WTC11 (cell line): ENCODE data around the gene MPI. TPM values are rescaled to one million over a fixed set of nuclear protein-coding genes. Genes with fewer than 3 reads are reported as not detected.

Source experiments
- ATF2 ChIP-seq: sonication (generic); formaldehyde crosslinking; IDR thresholded peaks from 2 replicates; pipeline ENCODE4 v1.8.1; 2022; ENCODE audit warnings: low read depth, missing genetic modification reagents, borderline replicate concordance
- CBFB ChIP-seq: sonication (generic); formaldehyde crosslinking; IDR thresholded peaks from 2 replicates; pipeline ENCODE4 v1.8.1; 2022; ENCODE audit warnings: mild to moderate bottlenecking, low read depth, missing genetic modification reagents
- ERG ChIP-seq: fragments of 250-450 bp; sonication (Bioruptor Pico); IDR thresholded peaks from 2 replicates; pipeline ENCODE4 v1.8.0; 2021; ENCODE audit warnings: mild to moderate bottlenecking
- HMGXB4 ChIP-seq: sonication (generic); formaldehyde crosslinking; IDR thresholded peaks from 2 replicates; pipeline ENCODE4 v1.8.1; 2023; ENCODE audit warnings: mild to moderate bottlenecking, moderate library complexity, missing genetic modification reagents
- MAX ChIP-seq: sonication (generic); formaldehyde crosslinking; IDR thresholded peaks from 2 replicates; pipeline ENCODE4 v1.8.0; 2022; ENCODE audit warnings: mild to moderate bottlenecking, missing genetic modification reagents
- NR1H2 ChIP-seq: sonication (generic); formaldehyde crosslinking; IDR thresholded peaks from 2 replicates; pipeline ENCODE4 v1.9.0; 2021; ENCODE audit warnings: mild to moderate bottlenecking, moderate library complexity, missing genetic modification reagents
- ZNF396 ChIP-seq: fragments of 250-450 bp; sonication (Bioruptor Pico); IDR thresholded peaks from 2 replicates; pipeline ENCODE4 v1.8.0; 2021; ENCODE audit warnings: mild to moderate bottlenecking, moderate library complexity, borderline replicate concordance
- ZNF423 ChIP-seq: fragments of 250-450 bp; sonication (Bioruptor Pico); IDR thresholded peaks from 2 replicates; pipeline ENCODE4 v2.1.2; 2022; ENCODE audit warnings: mild to moderate bottlenecking, moderate library complexity
- ZNF425 ChIP-seq: fragments of 250-450 bp; sonication (Bioruptor Pico); conservative IDR thresholded peaks from 2 replicates; pipeline ENCODE4 v1.9.0; 2021; ENCODE audit warnings: mild to moderate bottlenecking
- ZNF532 ChIP-seq: fragments of 250-450 bp; sonication (Bioruptor Pico); IDR thresholded peaks from 2 replicates; pipeline ENCODE4 v1.9.0; 2021; ENCODE audit warnings: mild to moderate bottlenecking, borderline replicate concordance
- total RNA-seq: library from RNA; stranded (reverse); gene quantifications from 3 replicates; pipeline ENCODE4 v1.2.3, GENCODE V29; 2021
- TF ChIP-seq, protein P1 (sequence below): sonication (generic); formaldehyde crosslinking; IDR thresholded peaks from 2 replicates; pipeline ENCODE4 v1.8.0; 2022; ENCODE audit warnings: mild to moderate bottlenecking, missing genetic modification reagents
- TF ChIP-seq, protein P2 (sequence below): sonication (generic); formaldehyde crosslinking; IDR thresholded peaks from 2 replicates; pipeline ENCODE4 v1.8.1; 2023; ENCODE audit warnings: mild to moderate bottlenecking, missing genetic modification reagents, moderate library complexity
- TF ChIP-seq, protein P3 (sequence below): sonication (generic); formaldehyde crosslinking; IDR thresholded peaks from 2 replicates; pipeline ENCODE4 v1.8.1; 2022; ENCODE audit warnings: missing genetic modification reagents, borderline replicate concordance
- TF ChIP-seq, protein P4 (sequence below): sonication (generic); formaldehyde crosslinking; IDR thresholded peaks from 2 replicates; pipeline ENCODE4 v1.8.0; 2022; ENCODE audit warnings: mild to moderate bottlenecking, missing genetic modification reagents

The MPI gene
- total RNA-seq, 1 experiment from 2014 or later, result 36.3 TPM

DNA sequence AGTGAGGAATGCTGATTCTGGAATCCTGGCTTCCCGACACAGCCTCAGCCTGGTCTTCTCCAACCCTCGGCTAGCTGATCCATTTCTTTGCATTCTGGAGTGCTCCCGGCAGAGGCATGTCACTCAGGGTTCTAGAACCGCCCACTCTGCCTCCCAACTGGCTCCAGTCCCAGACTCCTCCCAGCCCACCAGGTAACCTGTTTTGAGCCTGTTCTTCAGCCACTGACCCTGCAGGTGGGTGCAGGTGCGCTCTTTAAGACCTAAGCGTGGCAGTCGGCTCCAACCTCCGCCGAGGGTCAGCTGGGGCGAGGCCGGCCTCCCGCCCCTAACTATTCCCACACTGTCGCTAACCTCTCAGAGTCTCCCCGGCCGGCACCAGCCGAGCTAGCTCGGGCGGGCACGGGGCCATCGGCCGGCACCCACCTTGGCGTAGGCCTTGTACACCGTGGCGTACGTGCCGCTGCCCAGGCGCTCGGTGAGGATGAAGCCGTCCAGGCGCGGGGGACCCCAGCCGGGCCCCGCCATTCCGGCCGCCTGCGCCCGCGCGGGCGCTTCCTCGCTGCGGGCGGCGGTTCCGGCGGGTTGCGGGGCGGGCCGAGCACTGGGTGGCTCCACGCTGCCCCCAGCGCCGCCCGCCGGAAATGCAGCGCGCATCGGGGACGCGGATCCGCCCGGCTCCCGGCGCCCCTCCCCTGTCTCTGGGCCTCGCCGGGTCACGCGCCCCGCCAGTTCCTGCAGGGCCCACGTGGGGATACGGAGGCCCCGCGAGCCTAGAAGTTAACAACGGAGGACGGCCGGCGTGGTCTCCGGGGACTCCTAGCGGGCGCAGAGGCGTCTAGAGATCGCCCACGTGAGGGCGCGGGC, 47.0 kb upstream of the MPI start, which contains the start of gene ULK3 (continued):
- TF ChIP-seq ZNF425 (no peak), NR1H2 (CRISPR knock-in tag) (no peak), ATF2 (CRISPR knock-in tag) (no peak), ZNF532 (no peak), MAX (CRISPR knock-in tag) (peak; percentile 91), CBFB (0 out of 2 replicates have a peak, but pooled peaks have one; percentile 39), HMGXB4 (CRISPR knock-in tag) (peak; percentile 55; the same call in 1 of the 2 replicates), ZNF423 (0 out of 2 replicates have a peak, but pooled peaks have one; percentile 4), ERG (CRISPR knock-in tag) (no peak), ZNF396 (CRISPR knock-in tag) (no peak)
- TF ChIP-seq, protein P1, sequence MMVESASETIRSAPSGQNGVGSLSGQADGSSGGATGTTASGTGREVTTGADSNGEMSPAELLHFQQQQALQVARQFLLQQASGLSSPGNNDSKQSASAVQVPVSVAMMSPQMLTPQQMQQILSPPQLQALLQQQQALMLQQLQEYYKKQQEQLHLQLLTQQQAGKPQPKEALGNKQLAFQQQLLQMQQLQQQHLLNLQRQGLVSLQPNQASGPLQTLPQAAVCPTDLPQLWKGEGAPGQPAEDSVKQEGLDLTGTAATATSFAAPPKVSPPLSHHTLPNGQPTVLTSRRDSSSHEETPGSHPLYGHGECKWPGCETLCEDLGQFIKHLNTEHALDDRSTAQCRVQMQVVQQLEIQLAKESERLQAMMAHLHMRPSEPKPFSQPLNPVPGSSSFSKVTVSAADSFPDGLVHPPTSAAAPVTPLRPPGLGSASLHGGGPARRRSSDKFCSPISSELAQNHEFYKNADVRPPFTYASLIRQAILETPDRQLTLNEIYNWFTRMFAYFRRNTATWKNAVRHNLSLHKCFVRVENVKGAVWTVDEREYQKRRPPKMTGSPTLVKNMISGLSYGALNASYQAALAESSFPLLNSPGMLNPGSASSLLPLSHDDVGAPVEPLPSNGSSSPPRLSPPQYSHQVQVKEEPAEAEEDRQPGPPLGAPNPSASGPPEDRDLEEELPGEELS (CRISPR knock-in tag), result peak; percentile 19; the same call in 1 of the 2 replicates
- TF ChIP-seq, protein P2, sequence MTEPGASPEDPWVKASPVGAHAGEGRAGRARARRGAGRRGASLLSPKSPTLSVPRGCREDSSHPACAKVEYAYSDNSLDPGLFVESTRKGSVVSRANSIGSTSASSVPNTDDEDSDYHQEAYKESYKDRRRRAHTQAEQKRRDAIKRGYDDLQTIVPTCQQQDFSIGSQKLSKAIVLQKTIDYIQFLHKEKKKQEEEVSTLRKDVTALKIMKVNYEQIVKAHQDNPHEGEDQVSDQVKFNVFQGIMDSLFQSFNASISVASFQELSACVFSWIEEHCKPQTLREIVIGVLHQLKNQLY (CRISPR knock-in tag), result no peak; the same call in 1 of the 2 replicates
- TF ChIP-seq, protein P3, sequence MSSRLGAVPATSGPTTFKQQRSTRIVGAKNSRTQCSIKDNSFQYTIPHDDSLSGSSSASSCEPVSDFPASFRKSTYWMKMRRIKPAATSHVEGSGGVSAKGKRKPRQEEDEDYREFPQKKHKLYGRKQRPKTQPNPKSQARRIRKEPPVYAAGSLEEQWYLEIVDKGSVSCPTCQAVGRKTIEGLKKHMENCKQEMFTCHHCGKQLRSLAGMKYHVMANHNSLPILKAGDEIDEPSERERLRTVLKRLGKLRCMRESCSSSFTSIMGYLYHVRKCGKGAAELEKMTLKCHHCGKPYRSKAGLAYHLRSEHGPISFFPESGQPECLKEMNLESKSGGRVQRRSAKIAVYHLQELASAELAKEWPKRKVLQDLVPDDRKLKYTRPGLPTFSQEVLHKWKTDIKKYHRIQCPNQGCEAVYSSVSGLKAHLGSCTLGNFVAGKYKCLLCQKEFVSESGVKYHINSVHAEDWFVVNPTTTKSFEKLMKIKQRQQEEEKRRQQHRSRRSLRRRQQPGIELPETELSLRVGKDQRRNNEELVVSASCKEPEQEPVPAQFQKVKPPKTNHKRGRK (CRISPR knock-in tag), result no peak
- TF ChIP-seq, protein P4, sequence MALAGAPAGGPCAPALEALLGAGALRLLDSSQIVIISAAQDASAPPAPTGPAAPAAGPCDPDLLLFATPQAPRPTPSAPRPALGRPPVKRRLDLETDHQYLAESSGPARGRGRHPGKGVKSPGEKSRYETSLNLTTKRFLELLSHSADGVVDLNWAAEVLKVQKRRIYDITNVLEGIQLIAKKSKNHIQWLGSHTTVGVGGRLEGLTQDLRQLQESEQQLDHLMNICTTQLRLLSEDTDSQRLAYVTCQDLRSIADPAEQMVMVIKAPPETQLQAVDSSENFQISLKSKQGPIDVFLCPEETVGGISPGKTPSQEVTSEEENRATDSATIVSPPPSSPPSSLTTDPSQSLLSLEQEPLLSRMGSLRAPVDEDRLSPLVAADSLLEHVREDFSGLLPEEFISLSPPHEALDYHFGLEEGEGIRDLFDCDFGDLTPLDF, result no peak
